NCI-H2029 (cell line): ENCODE data around the gene AOC1.

ENCODE experiments used
- DNase-seq: peaks from one replicate; lab custom pipeline; 2025; lab: John Stamatoyannopoulos, UW

AOC1 gene, protein sequence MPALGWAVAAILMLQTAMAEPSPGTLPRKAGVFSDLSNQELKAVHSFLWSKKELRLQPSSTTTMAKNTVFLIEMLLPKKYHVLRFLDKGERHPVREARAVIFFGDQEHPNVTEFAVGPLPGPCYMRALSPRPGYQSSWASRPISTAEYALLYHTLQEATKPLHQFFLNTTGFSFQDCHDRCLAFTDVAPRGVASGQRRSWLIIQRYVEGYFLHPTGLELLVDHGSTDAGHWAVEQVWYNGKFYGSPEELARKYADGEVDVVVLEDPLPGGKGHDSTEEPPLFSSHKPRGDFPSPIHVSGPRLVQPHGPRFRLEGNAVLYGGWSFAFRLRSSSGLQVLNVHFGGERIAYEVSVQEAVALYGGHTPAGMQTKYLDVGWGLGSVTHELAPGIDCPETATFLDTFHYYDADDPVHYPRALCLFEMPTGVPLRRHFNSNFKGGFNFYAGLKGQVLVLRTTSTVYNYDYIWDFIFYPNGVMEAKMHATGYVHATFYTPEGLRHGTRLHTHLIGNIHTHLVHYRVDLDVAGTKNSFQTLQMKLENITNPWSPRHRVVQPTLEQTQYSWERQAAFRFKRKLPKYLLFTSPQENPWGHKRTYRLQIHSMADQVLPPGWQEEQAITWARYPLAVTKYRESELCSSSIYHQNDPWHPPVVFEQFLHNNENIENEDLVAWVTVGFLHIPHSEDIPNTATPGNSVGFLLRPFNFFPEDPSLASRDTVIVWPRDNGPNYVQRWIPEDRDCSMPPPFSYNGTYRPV

DNA sequence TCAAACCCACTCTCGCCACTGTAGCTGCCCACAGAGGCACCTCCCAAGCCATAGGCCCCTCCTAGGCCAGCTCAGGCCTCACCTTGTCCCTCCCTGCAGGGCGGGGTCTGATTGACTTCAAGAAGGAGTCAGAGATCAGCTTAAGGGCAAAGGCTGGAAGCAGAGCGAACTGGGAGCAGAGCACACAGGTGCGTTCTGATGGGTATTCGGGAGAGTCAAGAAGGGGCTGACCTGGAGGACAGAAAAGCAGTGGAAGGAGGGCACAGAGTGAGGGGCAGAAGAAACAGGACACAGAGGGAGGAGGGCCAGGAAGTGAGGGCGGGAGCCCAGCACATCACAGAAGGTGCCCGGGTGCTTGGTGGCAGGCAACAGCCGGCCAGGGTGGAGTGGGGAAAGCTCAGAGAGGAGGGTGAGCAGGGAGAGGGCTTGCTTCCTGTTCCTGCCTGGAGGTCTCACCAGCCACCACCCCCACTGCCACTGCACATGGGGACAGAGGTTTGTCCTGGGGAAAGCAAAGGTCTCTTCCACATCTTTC is at the start of gene AOC1:
Gene AOC1 (plus strand): TSS at position 147 of the 535 bp plus-strand sequence. CDS start 3,954 bp downstream, outside the sequence.
- no peak for DNase-seq

DNA sequence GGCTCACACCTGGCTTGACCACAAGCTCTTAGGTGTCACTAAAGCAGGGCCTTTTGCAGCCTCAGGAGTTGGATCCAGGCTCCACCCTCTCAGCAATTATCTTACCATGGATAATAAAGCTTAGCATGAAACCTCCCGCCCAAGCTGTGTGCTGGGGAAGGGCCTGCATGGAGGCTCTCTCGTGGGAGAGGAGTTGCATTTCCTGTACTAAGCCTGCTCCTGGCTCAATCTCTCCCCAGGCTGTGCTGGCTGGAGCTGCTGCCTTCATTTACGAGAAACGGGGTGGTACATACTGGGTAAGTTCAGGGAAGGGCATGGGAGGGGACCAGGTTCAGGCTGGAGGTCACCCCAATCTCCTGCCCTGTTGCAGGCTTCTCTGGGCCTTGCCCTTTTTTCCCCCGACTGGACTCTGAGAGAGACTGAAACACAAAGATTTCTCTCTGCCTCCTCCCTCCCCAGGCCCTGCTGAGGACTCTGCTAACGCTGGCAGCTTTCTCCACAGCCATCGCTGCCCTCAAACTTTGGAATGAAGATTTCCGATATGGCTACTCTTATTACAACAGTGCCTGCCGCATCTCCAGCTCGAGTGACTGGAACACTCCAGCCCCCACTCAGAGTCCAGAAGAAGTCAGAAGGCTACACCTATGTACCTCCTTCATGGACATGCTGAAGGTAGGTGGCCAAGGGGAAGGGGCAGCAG is 49.0 kb upstream of the AOC1 start:
- no peak for DNase-seq

GRCh38 chr7:150804802-150805201 is 47.5 kb upstream of the AOC1 start:
- DNase-seq = no peak

GRCh38 chr7:150805864-150806263 is 46.5 kb upstream of the AOC1 start:
- DNase-seq = no peak

- DNase-seq = no peak
Measured at GRCh38 chr7:150806454-150806853, 45.9 kb upstream of the AOC1 start.

GRCh38 chr7:150806863-150807262 is 45.5 kb upstream of the AOC1 start:
- DNase-seq = no peak

DNA sequence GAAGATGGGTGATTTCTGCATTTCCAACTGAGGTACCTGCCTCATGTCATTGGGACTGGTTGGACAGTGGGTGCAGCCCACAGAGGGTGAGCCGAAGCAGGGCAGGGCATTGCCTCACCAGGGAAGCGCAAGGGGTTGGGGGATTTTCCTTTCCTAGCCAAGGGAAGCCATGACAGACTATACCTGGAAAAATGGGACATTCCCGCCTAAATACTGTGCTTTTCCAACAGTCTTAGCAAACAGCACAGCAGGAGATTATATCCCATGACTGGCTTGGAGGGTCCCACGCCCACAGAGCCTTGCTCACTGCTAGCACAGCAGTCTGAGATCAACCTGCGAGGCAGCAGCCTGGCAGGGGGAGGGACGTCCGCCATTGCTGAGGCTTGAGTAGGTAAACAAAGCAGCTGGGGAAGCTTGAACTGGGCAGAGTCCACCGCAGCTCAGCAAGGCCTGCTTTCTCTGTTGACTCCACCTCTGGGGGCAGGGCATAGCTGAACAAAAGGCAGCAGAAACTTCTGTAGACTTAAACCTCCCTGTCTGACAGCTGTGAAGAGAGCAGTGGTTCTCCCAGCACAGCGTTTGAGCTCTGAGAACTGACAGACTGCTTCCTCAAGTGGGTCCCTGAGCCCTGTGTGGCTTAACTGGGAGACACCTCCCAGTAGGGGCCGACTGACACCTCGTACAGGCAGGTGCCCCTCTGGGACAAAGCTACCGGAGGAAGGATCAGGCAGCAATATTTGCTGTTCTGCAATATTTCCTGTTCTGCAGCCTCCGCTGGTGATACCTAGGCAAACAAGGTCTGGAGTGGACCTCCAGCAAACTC is 44.5 kb upstream of the AOC1 start:
- DNase-seq = peak; percentile 58

DNA sequence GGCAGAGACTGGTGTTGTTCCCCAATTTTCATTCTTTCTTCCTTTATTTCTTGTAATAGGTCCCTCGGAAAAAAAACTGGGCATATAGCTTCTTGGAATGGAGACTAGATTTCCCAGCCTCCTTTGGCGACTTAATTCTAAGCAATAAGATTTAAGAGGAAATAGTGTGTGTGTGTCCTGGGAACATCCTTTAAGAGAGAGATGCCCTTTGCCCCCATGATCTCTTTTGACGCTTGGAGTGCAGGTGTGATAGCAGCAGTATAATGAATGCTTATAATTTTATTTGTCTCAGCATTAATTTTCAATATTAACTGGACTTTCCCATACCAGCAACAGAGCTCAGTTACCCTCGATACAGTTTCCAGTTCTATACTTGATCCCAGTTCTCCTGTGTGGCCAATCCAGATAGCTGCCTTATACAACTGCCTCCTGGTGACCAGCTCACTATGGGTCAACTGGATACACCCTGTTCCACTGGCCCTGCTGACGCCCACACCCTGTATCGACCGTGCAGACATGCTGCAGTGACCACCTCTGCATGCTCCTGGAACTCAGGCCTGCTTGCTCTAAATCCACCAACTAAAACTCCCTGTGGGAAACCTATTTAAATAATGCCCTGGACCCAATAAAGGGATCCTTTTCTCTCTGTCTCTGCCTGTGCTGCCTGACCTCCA is 37.9 kb upstream of the AOC1 start:
- no peak for DNase-seq

GRCh38 chr7:150818971-150819370 is 33.3 kb upstream of the AOC1 start:
- no peak for DNase-seq

DNA sequence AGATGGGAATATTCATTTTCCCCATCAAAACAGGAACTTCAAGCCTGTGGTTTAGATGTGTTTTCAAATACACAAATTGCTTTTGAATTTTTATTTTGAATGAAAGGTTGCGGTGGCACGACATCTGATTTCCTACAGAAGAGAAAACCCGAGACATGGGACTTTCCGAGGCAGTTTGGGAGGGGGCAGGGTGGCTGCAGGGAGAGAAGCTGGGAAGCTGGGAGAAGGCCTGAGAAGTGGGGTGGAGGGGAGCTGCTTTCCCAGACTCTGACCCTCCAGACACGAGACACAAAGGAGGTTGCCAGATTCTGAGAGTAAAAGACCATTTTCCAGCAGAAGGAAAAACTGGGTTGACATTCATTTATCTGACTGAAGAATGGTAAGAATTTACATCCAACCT is 32.2 kb upstream of the AOC1 start:
- no peak for DNase-seq

DNA sequence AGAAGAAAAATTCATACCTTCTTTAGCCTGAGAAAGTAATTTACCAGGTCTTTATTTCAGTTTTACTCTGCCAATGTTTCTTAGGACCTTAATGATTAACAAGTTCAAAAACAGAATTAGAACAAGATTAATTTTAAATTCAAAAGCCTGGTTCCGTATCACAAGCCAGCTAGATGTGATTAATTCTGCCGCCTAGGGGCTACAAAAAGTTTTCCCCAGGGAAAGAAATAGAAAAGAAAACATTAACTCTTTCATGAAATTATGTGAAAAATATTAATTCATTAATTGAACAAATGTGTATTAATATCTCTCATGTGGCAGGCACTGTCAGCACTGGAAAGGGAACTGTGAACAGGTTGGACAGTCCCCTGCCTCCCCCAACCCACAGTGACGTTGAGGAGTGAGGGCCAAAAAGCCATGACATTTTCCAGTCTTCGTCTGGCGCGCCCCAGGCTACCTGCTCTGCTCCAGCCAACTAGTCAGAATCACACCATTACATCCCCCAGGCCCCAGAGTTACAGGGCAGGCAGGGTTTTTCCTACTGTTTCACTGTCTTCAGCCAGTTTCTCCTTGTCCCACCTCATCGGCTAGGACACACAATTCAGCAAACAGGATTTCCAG is 31.6 kb upstream of the AOC1 start:
- DNase-seq = no peak

DNA sequence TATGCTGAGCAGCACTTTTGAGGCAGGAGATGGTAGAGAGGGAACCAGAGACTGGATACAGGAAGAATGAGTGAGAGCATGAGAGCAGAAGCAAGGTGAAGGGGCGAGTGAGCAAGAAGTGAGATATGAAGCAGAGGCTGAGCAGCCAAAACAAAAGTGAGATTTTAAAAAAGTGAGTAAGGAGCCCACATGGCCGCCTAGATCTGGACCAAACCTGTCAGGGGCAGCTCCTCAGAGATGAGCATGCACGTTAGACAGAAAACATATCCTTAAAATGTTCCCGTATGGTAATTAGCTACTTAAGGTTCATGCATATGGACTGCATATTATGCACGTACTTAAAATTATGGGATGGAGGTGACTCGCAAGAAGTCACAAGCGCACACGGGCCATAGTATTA is 29.3 kb upstream of the AOC1 start:
- no peak for DNase-seq

GRCh38 chr7:150823484-150824126 is 28.7 kb upstream of the AOC1 start:
- no peak for DNase-seq

GRCh38 chr7:150824379-150825177 is 27.7 kb upstream of the AOC1 start:
- no peak for DNase-seq

DNA sequence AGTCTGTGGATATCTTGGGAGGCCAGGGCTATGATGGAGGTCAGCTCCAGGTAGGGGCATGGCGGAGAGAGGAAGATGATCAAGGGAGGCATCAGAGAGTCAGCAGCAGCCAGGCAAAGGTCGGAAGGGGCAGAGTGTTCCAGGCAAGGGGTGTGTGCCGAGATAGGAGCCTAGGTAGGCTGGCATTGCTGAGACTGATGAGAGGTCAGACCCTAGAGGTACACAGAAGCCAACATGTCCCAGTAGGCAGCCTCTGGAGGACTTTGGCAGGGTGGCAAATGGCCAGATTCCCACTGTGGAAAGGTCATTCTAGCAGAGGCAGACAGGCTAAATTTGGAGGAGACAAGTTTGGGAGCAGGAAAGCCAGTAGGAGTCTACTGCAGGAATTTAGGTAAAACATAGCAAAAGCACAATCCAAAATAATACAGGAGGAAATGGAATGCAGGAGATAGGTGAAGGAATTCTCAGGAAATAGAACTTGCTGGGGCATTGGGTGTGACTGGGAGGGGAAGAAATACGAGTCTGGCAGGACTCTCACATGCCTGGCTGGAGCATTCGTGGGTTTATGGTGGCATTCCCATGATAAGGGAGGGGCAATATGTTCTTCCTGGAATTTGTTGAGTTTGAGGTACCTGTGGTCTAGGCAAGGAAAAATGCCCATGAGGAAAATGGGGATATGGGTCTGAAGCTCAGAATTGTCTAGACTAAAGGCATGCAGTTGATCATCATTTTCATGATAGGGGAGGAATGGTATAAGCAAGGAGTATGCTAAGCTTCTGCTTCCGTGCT is 26.1 kb upstream of the AOC1 start:
- DNase-seq = no peak

GRCh38 chr7:150828384-150828783 is 23.9 kb upstream of the AOC1 start:
- DNase-seq = no peak

- DNase-seq = no peak
Measured at GRCh38 chr7:150829426-150829825, 22.9 kb upstream of the AOC1 start.

GRCh38 chr7:150830937-150831336 is 21.4 kb upstream of the AOC1 start:
- peak; percentile 27 for DNase-seq
